ENCODE measurements around the gene ZNF213.
"Not testable (repeated sequence)": the region's sequence is repeated elsewhere in the genome, so short reads cannot be mapped to it uniquely, and the experiment has no call there.

ZNF213 gene

DNA sequence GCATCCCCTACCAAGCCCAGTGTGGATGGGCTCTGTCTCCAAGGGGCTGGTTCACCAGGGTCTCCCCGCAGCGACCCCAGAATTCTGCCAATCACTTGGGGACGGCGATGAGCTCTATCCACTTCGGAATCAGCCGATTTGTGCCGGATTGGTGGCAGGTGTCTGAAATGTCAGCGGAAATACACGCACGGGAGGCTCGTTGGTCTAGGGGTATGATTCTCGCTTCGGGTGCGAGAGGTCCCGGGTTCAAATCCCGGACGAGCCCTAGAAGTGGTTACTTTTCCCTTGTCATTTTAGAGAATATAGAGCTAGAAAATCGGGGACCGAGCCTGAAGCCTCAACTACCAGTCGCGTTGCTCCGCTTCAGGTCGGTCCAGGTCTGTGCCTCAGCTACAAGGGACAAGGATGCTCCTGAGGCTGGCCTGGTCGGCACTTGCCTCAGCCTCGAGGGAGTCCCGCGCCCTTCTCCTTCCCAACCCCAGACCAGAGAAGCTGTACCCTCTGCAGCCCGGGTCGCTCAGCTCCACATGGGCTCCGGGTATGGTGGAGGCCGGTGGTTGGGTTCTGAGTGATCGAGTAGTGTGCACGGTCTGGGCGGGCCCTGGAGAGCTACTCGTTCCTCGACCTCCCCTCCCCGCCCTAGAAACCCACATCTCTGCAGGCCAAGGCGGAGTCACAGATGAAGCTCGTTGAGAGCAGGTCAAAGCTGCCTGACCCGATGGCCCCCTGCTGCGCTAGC is 37.2 kb downstream of the ZNF213 start:
- no peak for DNase-seq

- peak; percentile 10 for DNase-seq
Observed at GRCh38 chr16:3173892-3174617, 39.2 kb downstream of the ZNF213 start.

DNA sequence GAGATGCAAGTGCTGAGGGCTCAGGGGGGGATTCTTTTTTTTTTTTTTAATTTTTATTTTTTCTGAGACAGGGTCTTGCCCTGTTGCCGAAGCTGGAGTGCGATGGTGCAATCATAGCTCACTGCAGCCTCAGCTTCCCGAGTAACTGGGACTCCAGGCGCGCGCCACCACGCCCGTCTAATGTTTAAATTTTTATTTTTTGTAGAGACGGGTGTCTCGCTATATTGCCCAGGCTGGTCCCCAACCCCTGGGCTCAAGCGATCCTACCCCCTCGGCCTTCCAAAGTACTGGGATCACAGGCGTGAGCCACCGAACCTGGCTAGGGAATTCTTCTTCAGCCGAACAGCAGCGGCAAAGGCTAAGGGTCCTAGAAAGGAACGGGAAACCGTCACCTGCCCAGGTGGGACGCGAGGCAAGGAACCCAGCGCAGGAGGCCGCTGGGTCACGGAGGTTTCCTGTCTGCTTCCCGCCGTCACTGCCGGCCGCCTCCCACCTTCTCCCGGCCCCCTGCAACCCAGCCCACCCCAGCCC is 39.9 kb downstream of the ZNF213 start:
- no peak for DNase-seq

DNA sequence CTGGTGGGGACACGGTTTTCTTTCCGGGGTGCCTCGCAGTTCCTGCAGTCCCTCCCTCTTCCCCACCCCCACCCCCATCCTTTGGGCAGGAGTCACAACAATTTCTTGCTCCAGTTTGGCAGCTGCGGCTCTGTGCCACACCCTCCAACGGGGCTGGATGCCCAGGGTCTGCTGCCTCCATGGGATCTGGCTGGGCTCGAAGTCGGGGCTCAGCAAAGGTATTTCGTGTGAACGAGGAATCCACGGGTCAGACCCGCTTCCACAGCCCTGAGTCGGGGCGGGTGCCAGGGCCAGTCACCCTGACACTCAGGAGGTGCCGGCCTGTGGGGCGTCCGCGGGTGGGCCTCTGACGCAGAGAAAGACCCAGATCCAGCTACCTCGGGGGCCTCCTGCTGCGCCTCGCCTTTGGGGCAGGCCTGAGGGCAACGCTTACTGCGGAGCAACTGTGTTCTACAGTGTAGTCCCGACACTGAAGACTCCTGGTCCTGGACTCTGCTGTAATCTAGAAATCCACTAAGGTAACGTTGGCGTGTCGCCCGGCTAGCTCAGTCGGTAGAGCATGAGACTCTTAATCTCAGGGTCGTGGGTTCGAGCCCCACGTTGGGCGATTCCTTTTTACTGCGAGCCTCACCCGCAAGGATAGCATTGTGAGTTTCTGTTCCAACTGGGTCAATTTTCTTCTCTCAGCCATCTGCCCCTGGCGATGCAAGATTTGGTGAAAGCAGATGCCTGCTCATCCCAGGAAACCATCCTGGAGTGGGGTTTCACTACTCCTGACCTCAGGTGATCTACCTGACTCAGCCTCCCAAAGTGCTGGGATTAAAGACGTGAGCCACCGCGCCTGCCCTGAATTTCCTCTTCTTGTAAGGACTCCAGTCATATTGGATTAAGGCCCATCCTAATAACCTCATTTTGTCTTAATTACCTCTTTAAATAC is 40.6 kb downstream of the ZNF213 start:
- peak; percentile 43 for DNase-seq

GRCh38 chr16:3179651-3180050 is 44.8 kb downstream of the ZNF213 start:
- DNase-seq, result no peak

GRCh38 chr16:3180445-3180878 is 45.6 kb downstream of the ZNF213 start:
- DNase-seq, result peak; percentile 13

DNA sequence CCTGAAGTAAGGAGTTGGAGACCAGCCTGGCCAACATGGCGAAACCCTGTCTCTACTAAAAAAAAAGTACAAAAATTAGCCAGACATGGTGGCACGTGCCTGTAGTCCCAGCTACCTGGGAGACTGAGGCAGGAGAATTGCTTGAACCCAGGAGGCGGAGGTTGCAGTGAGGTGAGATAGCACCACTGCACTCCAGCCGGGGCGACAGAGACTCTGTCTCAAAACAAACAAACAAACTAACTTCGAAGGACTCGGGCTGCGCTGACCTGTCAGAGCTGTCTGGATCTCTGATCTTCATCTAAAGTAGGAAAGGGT is 47.4 kb downstream of the ZNF213 start:
- not testable (repeated sequence) for DNase-seq

- DNase-seq, result peak; percentile 53
Observed at GRCh38 chr16:3182608-3183444, 48.0 kb downstream of the ZNF213 start.

DNA sequence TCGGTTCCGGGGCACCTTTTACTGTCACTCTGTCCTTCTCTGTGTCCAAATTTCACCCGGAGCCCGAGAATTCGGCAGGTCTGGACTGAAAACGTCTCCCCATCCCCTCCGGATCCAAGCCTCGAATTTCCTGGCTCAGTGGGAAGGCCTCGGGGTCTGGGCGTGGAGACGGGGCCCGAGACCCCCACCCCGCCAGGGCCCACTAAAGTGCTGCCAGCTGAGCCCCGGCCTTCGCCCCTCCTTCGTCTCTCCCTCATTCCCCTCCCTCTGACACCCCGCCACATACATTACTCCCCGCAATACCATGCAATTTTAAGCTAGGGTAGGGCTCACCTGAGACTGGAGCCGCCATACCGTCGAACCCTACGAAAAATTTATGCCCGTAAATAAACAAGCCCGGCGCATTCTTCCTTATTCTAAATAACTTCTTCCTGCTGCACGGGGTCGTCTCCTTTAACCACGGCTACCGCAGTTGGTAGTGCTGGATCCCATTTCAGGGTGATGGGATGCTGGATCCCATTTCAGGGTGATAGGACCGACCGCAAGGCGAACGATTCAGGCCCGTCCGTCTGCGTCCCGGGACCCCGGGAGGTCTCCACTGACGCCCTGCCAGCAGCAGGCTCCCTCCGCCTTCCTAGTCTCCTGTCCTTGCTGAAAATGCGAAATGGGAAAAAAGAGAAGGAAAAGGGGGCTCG is 48.8 kb downstream of the ZNF213 start:
- DNase-seq, result no peak

DNA sequence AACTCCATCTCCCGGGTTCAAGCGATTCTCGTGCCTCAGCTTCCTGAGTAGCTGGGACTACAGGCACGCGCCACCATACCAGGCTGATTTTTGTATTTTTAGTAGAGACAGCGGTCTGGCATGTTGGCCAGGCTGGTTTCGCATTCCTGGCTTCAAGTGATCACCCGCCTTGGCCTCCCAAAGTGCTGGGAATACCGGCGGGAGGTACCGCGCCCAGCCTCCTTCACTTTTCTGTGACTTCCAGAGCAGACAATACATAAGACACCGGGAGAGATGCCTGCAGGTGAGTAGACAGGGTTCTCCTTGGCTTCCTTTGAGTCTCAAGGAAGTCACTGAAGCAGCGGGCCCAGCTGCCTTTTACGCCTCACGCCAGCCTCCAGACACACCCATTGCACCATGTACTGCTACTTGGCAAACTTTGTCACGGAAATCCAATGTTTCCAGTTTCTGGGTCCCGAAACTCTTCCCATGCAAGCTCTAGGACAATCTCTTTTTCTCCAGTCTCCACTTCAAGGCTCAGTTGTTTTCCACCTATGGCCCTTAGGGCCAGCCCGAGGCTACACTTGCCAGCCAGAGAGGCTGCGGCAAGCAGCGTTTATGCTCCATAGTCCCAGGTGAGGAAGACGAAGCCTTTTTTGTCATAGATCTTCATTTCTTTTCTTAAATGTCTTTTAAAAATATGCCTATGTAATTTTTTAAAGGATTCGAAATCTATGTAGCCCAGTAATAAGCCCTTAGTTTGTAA is 52.3 kb downstream of the ZNF213 start:
- DNase-seq, result no peak

GRCh38 chr16:3187798-3188674 is 53.2 kb downstream of the ZNF213 start, which contains the start of gene OR1F1:
OR1F1 (plus strand) TSS chr16:3188204.
- peak; percentile 84 for DNase-seq

DNA sequence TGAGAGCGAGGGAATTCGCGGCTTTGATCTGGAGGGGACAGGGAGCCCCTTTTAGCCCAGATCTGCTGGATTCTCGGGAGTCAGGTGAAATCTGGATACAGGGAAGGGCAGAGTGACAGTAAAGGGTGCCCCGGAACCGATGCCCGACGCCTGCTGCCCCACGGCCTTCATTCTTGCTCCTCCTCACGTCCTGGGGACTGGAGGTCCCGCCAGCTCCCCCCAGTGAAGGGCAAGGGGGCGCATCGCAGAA is 53.8 kb downstream of the ZNF213 start:
- DNase-seq, result no peak

DNA sequence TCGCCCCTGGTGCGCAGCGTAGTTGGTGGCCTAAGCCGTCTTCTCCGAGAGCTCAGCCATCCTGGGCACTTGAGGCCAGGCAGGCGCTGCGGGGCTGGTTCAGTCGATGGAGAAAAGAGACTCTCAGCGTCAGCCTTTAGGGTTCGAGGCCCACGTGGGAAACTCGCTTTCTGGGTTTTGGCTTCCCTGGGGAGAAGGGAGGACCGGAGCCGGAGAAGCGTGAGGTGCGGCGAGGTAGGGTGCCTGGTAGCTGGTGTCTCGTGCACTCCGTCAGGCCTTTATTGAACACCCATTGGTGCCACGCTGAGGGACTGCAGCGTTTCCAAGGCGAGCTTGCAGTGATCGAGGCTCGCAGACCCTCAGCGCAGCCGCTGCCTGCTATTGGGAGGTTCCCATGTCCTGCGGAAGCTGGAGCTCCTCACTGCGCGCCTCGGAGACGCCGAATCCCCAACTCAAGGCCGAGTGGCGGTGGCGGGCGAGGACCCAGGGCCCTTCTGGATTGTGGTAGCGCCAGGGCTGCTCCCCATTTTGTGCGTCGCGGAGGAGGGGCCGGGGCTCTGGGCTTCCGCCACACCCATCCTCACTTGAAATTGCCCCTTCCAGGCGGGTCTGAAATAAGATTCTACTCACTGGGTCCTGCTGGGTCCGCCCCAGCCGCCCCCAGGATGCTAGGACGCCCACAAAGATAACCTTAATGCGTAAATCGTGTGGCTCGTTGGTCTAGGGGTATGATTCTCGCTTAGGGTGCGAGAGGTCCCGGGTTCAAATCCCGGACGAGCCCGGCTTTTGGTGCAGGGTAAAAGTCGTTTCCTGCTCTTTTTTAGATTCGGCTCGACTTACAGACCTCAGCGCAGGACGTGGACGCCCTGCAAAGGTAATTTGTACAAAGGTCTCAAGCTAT is 54.3 kb downstream of the ZNF213 start:
- DNase-seq, result peak; percentile 68

DNA sequence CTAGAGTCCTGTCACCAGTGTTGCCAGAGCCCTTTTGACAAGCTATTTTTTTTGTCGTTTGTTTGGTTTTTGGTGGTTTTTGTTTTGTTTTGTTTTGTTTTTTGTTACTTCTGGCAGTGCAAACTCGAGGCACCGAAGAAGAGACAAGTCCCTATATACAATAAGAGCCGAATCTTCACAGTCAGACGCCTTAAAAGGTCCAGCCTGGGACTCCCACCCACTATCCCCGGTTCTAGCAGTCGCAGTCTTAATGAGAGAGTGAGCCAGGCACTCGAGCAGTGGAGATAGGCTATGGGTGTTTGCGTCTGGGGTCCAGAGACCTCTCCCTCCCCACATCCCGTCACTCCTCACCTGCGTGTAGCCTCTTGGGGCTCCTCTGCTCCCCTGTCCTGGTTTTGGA is 55.0 kb downstream of the ZNF213 start:
- no peak for DNase-seq

DNA sequence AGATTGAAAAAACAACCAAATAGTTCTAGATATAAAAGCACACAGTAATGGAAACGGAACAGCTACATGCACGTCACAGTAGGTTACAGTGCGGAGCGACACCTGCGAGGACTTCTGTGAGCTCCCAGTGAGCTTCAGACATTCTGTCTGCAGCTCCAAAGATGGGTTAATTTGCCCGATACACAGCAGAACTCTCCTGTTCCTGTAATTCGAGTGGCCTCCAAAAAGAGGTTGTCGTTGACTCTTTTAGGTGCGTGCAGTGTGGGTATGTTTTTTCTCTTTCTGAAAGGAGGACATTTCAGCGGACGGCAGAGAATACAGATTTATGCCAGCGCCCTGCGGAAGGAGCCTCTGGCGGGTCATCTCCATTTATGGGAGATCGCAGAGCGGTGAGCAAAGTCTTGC is 56.1 kb downstream of the ZNF213 start:
- DNase-seq, result peak; percentile 34
